ENCODE measurements around the gene PTPRJ. TPM values are rescaled to one million over a fixed set of nuclear protein-coding genes. Genes with fewer than 3 reads are reported as not detected.
A peak's percentile ranks its signal among the peaks of the same experiment; 100 is the strongest.
"Not testable (repeated sequence)": the region's sequence is repeated elsewhere in the genome, so short reads cannot be mapped to it uniquely, and the experiment has no call there.

Gene PTPRJ
- total RNA-seq, 1 donor from 2014 or later = 18.9 TPM

GRCh38 chr11:48020092-48020755 is 39.9 kb downstream of the PTPRJ start:
- no peak for DNase-seq (ENCODE audit: low spot score, unreplicated experiment)
- Mint-ChIP-seq H3K4me3 (ENCODE audit: low read depth) (no peak overlapping the region), H3K4me1 (ENCODE audit: low read depth) (peaks cover 30% of the 10 kb centered on the region), H3K36me3 (ENCODE audit: insufficient read depth) (peaks cover 1% of the 10 kb centered on the region), H3K27me3 (no peaks in the 10 kb centered on the region), H3K9me3 (ENCODE audit: low read depth) (peaks cover 4% of the 10 kb centered on the region), H3K27ac (peak overlapping the region; percentile 29)
- TF ChIP-seq CTCF (IDR thresholded peaks at IDR 0.05; ENCODE audit: unreplicated experiment) = no peak

- not testable (repeated sequence) for H3K9me3 Mint-ChIP-seq (ENCODE audit: low read depth); DNase-seq (ENCODE audit: low spot score, unreplicated experiment); H3K36me3 Mint-ChIP-seq (ENCODE audit: insufficient read depth); H3K27me3 Mint-ChIP-seq; H3K4me3 Mint-ChIP-seq (ENCODE audit: low read depth); H3K27ac Mint-ChIP-seq
- H3K4me1 Mint-ChIP-seq (ENCODE audit: low read depth) = peaks cover 30% of the 10 kb centered on the region
These were observed 41.0 kb downstream of the PTPRJ start for GRCh38 chr11:48021201-48021820.

- no peak for TF ChIP-seq CTCF (IDR thresholded peaks at IDR 0.05; ENCODE audit: unreplicated experiment)
- H3K9me3 Mint-ChIP-seq (ENCODE audit: low read depth) = peaks cover 4% of the 10 kb centered on the region
- no peak overlapping the region for H3K27ac Mint-ChIP-seq
- H3K4me1 Mint-ChIP-seq (ENCODE audit: low read depth) = peaks cover 30% of the 10 kb centered on the region
- H3K27me3 Mint-ChIP-seq = no peaks in the 10 kb centered on the region
- H3K36me3 Mint-ChIP-seq (ENCODE audit: insufficient read depth) = peaks cover 1% of the 10 kb centered on the region
- H3K4me3 Mint-ChIP-seq (ENCODE audit: low read depth) = no peak overlapping the region
- DNase-seq (ENCODE audit: low spot score, unreplicated experiment) = no peak
These were observed 42.1 kb downstream of the PTPRJ start for GRCh38 chr11:48022445-48022844.

GRCh38 chr11:48023608-48024007 is 43.2 kb downstream of the PTPRJ start:
- not testable (repeated sequence) for H3K9me3 Mint-ChIP-seq (ENCODE audit: low read depth); H3K4me3 Mint-ChIP-seq (ENCODE audit: low read depth); H3K36me3 Mint-ChIP-seq (ENCODE audit: insufficient read depth); DNase-seq (ENCODE audit: low spot score, unreplicated experiment); H3K27me3 Mint-ChIP-seq; H3K27ac Mint-ChIP-seq
- H3K4me1 Mint-ChIP-seq (ENCODE audit: low read depth) = peaks cover 18% of the 10 kb centered on the region

- H3K36me3 Mint-ChIP-seq (ENCODE audit: insufficient read depth) = peaks cover 1% of the 10 kb centered on the region
- TF ChIP-seq CTCF (IDR thresholded peaks at IDR 0.05; ENCODE audit: unreplicated experiment) = no peak
- DNase-seq (ENCODE audit: low spot score, unreplicated experiment) = no peak
- no peak overlapping the region for H3K4me3 Mint-ChIP-seq (ENCODE audit: low read depth)
- H3K27ac Mint-ChIP-seq = peak overlapping the region; percentile 9
- H3K27me3 Mint-ChIP-seq = no peaks in the 10 kb centered on the region
- peaks cover 4% of the 10 kb centered on the region for H3K9me3 Mint-ChIP-seq (ENCODE audit: low read depth)
- H3K4me1 Mint-ChIP-seq (ENCODE audit: low read depth) = peaks cover 8% of the 10 kb centered on the region
These were observed 44.3 kb downstream of the PTPRJ start for GRCh38 chr11:48024635-48025071.

- no peak overlapping the region for H3K4me3 Mint-ChIP-seq (ENCODE audit: low read depth)
These were observed 45.1 kb downstream of the PTPRJ start for GRCh38 chr11:48025293-48025983.

More at GRCh38 chr11:48025293-48025983, 45.1 kb downstream of the PTPRJ start:
- Mint-ChIP-seq H3K9me3 (ENCODE audit: low read depth) (no peaks in the 10 kb centered on the region), H3K36me3 (ENCODE audit: insufficient read depth) (no peaks in the 10 kb centered on the region), H3K27ac (no peak overlapping the region), H3K4me1 (ENCODE audit: low read depth) (peaks cover 3% of the 10 kb centered on the region), H3K27me3 (no peaks in the 10 kb centered on the region)
- TF ChIP-seq CTCF (IDR thresholded peaks at IDR 0.05; ENCODE audit: unreplicated experiment) = no peak
- no peak for DNase-seq (ENCODE audit: low spot score, unreplicated experiment)
